ENCODE data around the gene PCED1A. TPM values are rescaled to one million over a fixed set of nuclear protein-coding genes. Genes with fewer than 3 reads are reported as not detected.
"Not testable (repeated sequence)": the region's sequence is repeated elsewhere in the genome, so short reads cannot be mapped to it uniquely, and the experiment has no call there.

Gene PCED1A
- total RNA-seq, 1 experiment from 2014 or later, result 7.9 TPM

GRCh38 chr20:2838170-2838797 lies 2.2 kb downstream of the PCED1A start:
- no peak for DNase-seq
- Histone ChIP-seq H3K36me3 (no peaks in the 10 kb centered on the region), H3K4me3 (no peak overlapping the region), H3K27me3 (no peaks in the 10 kb centered on the region), H3K9me3 (no peaks in the 10 kb centered on the region)

- Histone ChIP-seq H3K9me3 (no peaks in the 10 kb centered on the region), H3K4me3 (no peak overlapping the region), H3K36me3 (no peaks in the 10 kb centered on the region), H3K27me3 (no peaks in the 10 kb centered on the region)
- no peak for DNase-seq
Observed at GRCh38 chr20:2837221-2837960, 3.1 kb downstream of the PCED1A start.

GRCh38 chr20:2836035-2836434 lies 4.4 kb downstream of the PCED1A start:
- Histone ChIP-seq H3K36me3 (no peaks in the 10 kb centered on the region), H3K27me3 (no peaks in the 10 kb centered on the region), H3K9me3 (no peaks in the 10 kb centered on the region), H3K4me3 (no peak overlapping the region)
- DNase-seq, result no peak

GRCh38 chr20:2835331-2835796 lies 5.1 kb downstream of the PCED1A start:
- H3K4me3 ChIP-seq, result no peak overlapping the region
- H3K36me3 ChIP-seq, result no peaks in the 10 kb centered on the region
- no peaks in the 10 kb centered on the region for H3K27me3 ChIP-seq
- H3K9me3 ChIP-seq, result no peaks in the 10 kb centered on the region
- DNase-seq, result no peak

GRCh38 chr20:2834401-2835110 lies 5.9 kb downstream of the PCED1A start:
- DNase-seq, result no peak
- Histone ChIP-seq H3K36me3 (no peaks in the 10 kb centered on the region), H3K9me3 (no peaks in the 10 kb centered on the region), H3K27me3 (no peaks in the 10 kb centered on the region), H3K4me3 (no peak overlapping the region)

GRCh38 chr20:2833761-2834160 lies 6.7 kb downstream of the PCED1A start:
- no peak for DNase-seq
- Histone ChIP-seq H3K9me3 (no peaks in the 10 kb centered on the region), H3K27me3 (peaks cover 4% of the 10 kb centered on the region)

GRCh38 chr20:2831206-2831605 lies 9.2 kb downstream of the PCED1A start:
- DNase-seq, H3K9me3 ChIP-seq, H3K27me3 ChIP-seq, H3K4me3 ChIP-seq, H3K36me3 ChIP-seq: not testable (repeated sequence)

More at GRCh38 chr20:2833761-2834160, 6.7 kb downstream of the PCED1A start:
- Histone ChIP-seq H3K36me3 (no peaks in the 10 kb centered on the region), H3K4me3 (no peak overlapping the region)

GRCh38 chr20:2829376-2829775 lies 11.1 kb downstream of the PCED1A start:
- Histone ChIP-seq H3K27me3 (peaks cover 12% of the 10 kb centered on the region), H3K4me3 (no peak overlapping the region), H3K36me3 (no peaks in the 10 kb centered on the region), H3K9me3 (no peaks in the 10 kb centered on the region)
- DNase-seq, result no peak

GRCh38 chr20:2826655-2827054 lies 13.8 kb downstream of the PCED1A start:
- no peak for DNase-seq
- Histone ChIP-seq H3K36me3 (no peaks in the 10 kb centered on the region), H3K27me3 (peaks cover 14% of the 10 kb centered on the region), H3K9me3 (no peaks in the 10 kb centered on the region), H3K4me3 (no peak overlapping the region)

- no peaks in the 10 kb centered on the region for H3K9me3 ChIP-seq
- H3K36me3 ChIP-seq, result no peaks in the 10 kb centered on the region
- DNase-seq, result no peak
- peaks cover 14% of the 10 kb centered on the region for H3K27me3 ChIP-seq
- H3K4me3 ChIP-seq, result no peak overlapping the region
Observed at GRCh38 chr20:2825761-2826160, 14.7 kb downstream of the PCED1A start.

- Histone ChIP-seq H3K27me3 (peaks cover 10% of the 10 kb centered on the region), H3K36me3 (no peaks in the 10 kb centered on the region), H3K4me3 (no peak overlapping the region), H3K9me3 (no peaks in the 10 kb centered on the region)
- DNase-seq, result no peak
Observed at GRCh38 chr20:2822073-2822472, 18.4 kb downstream of the PCED1A start.

GRCh38 chr20:2820896-2821869 lies 19.3 kb downstream of the PCED1A start:
- Histone ChIP-seq H3K9me3 (no peaks in the 10 kb centered on the region), H3K36me3 (no peaks in the 10 kb centered on the region), H3K27me3 (peaks cover 4% of the 10 kb centered on the region), H3K4me3 (no peak overlapping the region)
- DNase-seq, result no peak

GRCh38 chr20:2820084-2820895 lies 20.2 kb downstream of the PCED1A start:
- DNase-seq, result no peak
- Histone ChIP-seq H3K9me3 (no peaks in the 10 kb centered on the region), H3K27me3 (peaks cover 2% of the 10 kb centered on the region; the same call in 1 of the 2 replicates), H3K36me3 (no peaks in the 10 kb centered on the region), H3K4me3 (no peak overlapping the region)

GRCh38 chr20:2817891-2818595 lies 22.4 kb downstream of the PCED1A start:
- no peaks in the 10 kb centered on the region for H3K9me3 ChIP-seq
- no peak overlapping the region for H3K4me3 ChIP-seq
- no peaks in the 10 kb centered on the region for H3K36me3 ChIP-seq
- DNase-seq, result no peak
- peaks cover 2% of the 10 kb centered on the region; the same call in 1 of the 2 replicates for H3K27me3 ChIP-seq

- peaks cover 2% of the 10 kb centered on the region; the same call in 1 of the 2 replicates for H3K27me3 ChIP-seq
- no peaks in the 10 kb centered on the region for H3K36me3 ChIP-seq
- H3K4me3 ChIP-seq, result no peak overlapping the region
- H3K9me3 ChIP-seq, result no peaks in the 10 kb centered on the region
- DNase-seq, result no peak
Observed at GRCh38 chr20:2817341-2817726, 23.1 kb downstream of the PCED1A start.

Data from MG63 (cell line).